HK-2 (cell line): Measurements from ENCODE around the gene ADORA3.

Experiments used
- DNase-seq: peaks from one replicate; pipeline ENCODE4 v3.0.0-alpha.2; 2018; ENCODE audit not compliant: unreplicated experiment

ADORA3 gene

DNA sequence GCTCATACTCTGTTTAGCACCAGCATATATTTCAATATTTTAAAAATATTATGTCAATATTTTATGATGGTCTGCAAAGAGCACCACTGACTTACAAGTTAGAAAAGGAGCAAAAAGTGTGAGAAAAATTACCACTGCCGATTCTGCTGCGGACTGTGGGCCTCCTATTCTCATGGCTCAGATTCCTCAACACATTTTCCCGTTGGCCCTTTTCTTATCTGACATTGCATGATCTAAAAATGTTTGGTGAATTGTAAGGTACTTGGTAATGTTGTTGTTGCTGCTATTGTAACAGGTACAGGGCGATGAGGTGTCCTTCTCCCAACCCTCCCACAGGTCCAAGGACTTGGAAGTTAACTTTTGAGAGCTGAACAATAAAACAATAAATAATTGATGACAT is 28.9 kb downstream of the ADORA3 start:
- no peak for DNase-seq

DNA sequence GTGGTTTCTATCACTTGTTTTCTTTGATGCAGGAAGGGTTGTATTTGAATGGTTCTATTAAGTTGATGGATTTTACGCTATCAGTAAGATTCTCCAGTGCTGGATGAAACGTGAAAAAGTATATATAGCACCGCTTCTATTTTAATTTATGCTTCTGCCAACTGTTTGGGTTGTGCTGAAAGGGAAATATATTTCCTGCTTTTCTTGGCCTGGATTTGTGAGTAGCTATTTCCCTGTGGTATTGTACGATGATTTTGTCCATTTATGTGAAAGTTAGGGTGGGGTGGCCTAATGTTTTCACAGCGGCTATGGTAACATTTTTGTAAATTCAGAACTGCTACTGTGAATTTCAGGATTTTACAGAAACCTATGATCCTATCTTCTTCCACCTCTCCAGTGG is 29.3 kb downstream of the ADORA3 start:
- DNase-seq, result no peak

DNA sequence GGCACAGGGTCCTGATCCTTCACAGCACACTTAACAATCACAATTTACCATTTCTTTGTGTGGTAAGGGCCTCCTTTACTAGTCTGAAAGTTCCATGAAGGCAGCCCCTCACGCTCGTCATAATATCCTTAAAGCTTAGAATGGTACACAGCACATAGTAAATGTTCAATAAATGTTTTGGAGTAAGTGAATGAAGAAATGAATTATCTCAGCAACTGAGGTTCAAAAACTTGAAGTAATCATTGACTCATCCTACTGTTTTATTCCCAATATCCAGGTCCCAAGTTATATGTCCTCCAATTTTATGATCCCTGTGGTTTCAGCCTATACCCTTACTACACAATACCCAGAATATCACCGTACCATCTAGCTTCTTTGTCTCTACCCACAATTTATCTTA is 31.9 kb downstream of the ADORA3 start:
- no peak for DNase-seq

DNA sequence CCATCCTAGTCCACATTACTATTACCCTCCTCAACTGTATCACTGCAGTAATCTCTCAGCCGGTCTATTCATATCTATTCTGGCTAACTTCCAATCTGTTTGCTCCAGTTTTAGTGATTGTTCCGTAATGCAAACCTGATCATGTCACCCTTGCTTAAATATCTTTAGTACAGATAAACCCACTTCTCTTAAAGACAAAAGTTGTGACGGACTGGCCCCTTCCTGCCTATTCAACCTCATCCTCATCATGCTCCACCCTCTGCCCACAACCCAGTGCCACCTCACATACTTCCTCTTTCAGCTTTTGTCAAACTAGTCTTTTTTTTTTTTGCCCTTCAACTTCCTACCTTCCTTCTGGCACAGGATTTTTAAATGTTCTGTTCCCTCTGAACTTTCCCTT is 32.4 kb downstream of the ADORA3 start:
- no peak for DNase-seq

DNA sequence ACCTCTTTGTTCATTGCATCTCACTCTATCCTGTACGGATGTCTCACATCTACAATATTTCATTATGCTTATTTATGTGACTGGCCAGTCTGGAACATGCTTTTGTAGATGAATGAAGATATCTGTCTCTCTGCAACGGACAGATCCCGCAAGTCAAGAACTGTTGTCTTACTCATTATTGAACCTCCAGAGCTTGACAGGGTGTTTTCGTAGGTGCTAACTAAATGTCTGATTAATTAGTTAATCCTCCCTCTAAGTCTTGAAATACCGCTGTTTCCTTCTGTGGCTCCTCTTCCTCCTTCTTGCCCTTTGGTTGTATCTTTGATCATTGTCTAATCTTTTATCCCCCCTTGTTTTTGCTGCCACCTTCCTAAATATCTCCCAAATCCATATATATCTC is 32.8 kb downstream of the ADORA3 start:
- no peak for DNase-seq

DNA sequence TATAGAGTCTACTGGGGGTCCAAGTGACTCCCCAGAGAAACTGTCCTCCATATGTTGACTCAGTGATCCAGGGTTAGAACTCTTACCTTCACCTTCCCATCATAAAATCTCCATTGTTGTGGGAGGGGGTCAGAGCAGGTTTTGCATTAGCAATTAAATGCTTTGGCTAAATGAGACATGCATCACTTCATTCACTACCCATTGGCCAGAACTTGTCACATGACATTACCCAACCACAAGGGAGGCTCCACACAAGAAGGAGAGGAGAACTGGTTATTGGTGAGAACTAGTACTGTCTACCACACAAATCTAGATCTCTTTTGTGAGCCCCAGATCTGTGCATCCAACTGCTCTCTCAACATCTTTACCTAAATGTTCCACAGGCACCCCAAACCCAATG is 33.9 kb downstream of the ADORA3 start:
- no peak for DNase-seq

DNA sequence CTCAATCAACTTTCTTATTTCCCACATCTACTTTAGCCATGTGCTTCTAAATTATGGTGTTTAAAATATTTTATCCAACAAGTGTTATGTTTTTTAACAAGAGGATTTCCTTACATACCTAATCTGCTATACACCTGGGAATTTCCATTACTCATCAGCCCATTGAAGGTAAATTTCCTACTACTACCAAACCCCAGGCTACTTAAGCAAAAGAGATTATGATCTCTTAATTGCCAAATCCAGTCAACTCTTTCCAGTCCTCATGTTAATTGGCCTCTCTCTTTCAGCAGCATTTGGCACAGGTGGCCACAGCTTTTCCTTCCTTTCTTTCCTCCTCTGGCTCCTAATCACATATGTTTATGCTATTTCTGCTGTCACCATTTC is 34.7 kb downstream of the ADORA3 start:
- DNase-seq, result no peak

DNA sequence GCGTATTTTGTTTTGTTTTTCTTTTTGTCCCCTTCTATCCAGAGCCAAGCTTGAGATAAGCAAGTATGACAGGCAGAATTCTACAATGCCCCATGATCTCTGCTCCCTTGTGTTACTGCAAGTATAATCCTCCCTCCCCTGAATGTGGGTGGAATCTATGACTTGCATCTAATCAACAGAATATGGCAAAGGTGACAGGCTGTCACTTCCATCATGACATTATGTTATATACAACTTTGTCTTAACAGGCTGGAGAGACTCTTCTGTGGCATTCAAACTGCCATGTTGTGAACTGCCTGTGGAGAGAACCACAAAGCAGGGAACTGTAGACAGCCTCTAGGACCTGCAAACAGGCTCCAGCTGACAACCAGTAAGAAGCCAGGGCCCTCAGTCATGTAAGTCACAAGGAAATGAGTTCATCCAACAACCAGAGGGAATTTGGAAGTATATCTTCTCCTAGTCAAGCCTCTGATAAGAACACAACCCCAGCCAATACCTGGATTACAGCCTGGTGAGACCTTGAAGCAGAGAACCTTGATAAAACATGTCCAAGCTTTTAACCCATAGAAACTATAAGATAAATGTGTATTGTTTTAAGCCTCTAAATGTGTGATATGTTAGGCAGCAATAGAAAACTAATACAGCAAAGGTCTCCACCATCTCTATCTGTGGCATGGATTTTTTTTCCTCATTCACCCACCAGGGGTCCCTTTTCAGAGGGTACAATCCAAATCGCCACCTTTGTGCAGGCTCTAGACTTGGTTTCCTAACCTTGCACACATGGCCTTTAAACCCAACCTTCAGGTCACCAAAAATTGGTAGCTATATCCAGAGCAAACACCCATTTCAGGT is 35.3 kb downstream of the ADORA3 start:
- no peak for DNase-seq

DNA sequence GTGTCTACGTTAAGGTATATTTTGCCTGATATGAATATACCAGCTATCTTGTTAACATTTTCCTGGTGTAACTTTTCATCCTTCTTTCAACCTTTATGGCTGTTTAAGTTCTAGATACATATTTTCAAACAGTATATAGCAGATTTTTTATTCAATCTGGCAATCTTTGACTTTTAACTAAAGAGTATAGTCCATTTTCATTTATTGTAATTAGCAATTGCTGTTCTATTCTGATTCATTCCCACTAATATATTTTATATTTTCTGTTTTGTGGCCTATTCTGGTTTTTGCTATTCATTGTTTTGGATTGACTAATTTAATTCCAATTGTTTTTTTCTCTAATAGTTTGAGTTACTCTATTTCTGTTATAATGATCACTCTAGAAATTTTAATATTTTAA is 37.0 kb downstream of the ADORA3 start:
- DNase-seq, result no peak

DNA sequence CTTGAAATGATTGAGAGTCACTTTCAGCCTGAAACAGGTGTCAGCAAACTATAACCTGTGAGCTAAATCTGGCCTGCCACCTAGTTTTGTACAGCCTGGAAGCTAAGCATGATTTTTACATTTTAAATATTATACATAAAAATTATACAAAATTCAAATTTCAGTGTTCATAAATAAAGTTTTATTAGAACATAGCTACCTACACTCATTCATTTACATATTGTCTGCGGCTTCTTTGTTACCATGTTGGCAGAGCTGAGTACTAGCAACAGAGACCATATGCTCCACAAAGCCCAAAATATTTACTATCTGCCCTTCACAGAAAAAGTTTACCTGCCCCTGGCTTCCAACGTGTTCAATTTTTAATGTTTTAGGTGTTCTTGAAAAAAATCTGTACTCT is 37.7 kb downstream of the ADORA3 start:
- DNase-seq, result no peak

DNA sequence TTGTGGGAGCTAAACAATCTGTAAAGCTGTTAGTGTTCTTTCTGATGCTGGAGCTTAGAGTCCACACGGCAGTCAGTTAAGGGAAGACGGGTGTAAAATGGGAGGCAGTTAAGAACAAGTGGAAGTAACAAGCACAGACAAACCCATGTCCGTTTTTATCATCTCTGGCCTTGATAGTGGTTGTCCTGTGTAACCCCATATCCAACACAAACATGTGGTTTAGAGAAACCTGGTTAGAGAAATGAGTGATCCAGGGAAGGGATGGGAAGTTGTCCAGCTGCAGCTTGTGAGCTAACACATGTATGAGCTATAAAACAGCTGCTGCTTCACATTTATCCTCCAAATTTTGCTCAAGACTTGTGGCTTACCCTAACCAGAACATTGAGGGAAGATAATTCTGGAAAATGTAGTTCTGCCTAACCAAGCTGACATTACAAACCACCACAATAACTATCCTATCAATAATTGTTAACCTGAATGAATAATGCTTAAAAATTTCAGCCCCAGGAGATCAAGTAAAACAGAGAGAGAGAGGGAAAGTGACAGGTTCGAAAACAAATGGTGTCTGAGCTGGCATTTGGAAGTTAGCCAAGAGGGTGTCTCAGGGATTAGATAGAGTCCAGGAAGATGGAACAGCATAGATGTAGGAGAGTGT is 40.3 kb downstream of the ADORA3 start:
- peak; percentile 54 for DNase-seq

DNA sequence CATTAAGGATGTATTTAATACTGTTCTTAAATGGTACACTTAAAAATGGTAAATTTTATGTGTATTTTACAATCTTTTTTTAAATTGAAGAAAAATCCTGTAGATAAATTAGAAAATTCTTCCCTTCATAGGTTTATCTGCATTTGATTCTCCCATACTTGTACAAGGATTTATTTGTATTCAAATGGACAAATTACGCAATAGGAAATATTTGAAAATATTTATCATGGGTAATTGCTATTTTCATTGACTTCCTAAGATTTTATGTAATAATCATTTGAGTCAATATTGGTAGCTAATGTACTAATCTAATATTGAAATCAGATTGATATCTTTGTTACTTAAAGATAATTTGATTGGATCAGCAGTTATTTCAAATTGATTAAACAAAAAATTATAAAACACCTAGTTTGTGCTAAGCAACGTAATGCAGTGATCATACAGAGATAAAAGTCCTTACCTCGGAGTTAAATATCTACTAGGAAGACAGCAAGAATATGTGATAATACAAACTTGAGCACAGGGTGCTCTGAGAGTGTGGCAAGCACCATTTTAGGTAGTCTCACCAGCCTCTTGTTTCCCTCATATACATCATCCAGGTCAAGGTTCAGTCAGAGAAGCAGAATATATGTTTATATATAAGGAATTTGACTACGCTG is 40.9 kb downstream of the ADORA3 start:
- no peak for DNase-seq

DNA sequence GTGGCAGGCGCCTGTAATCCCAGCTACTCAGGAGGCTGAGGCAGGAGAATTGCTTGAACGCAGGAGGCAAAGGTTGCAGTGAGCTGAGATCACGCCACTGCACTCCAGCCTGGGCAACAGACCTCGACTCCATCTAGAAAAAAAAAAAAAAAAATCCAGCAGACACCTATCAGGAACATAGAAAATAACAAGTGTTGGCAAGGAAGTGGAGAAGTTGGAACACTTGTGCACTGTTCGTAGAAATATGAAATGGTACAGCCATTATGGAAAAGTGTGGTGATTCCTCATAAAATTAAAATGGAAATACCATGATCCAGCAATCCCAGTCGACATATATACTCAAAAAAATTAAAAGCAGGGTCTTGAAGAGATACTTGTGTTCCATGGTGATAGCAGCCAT is 41.7 kb downstream of the ADORA3 start:
- no peak for DNase-seq

DNA sequence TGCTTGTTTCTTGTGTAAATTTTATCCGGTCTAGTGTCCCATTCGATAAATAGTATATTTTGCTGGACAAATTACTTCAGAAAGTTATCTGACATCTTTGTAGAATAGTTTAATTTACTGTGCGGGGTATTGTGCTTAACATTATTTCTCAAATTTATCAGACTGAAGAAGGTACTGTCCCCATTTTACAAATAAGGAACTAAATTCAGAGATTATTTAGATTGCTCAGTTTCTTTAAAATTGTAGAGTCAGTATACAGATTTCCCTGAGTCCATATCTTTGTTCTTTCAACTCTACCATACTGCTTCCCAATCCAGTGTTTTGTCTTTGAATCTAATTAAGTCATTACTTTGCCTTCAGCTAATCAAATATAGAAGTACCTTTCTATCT is 47.8 kb downstream of the ADORA3 start:
- no peak for DNase-seq

DNA sequence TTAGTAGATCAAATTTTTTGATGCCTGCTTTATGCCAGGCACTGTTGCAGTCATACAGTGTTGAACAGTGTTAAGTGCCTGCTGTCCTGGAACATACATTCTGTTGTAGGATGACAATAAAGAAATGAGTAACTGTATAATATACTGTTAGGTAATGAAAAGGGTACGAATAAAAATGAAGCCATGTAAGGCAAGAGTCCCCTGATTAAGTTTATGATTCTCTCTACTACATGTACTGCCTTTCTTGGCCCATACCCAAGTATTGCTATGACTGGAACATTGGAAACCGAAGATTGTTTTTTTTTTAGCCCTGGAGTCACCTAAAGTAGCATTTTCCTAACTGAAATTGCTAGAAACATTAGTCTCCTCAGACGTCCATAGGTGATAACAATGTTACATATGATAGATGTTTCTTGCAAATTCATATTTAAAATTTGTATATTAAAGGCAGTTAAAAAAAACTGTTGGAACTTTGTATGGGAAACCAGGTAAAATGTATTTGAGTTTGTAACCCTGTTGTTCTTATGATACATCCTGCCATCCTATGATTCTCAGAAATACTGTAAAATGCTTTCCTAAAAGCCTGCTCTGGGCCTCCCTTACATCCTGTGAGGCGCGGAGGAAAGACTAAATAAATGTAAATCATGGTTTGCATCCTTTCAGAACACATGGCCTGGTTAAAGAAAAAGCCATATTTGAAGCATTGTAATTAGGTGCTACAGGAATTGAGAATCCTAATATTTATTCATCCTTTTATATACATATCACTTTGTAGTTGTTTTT is 48.4 kb downstream of the ADORA3 start:
- no peak for DNase-seq

DNA sequence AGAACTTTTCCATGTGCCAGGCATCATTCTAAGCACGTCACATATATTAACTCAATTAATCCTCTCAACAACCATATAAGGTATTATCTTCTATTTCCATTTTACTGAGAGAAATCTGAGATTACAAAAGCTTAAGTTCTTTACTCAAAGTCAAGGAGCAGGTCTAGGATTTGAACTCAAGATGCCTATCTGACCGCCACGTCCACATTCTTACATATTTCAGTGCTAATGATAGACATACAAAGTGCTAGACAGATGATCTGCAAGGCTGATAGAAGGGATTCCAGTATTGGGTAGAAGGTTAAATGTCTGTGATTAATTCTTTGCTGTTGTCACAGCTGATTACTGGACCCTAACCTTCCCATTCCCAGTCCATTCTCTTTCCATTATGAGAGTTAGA is 49.7 kb downstream of the ADORA3 start:
- DNase-seq, result no peak

DNA sequence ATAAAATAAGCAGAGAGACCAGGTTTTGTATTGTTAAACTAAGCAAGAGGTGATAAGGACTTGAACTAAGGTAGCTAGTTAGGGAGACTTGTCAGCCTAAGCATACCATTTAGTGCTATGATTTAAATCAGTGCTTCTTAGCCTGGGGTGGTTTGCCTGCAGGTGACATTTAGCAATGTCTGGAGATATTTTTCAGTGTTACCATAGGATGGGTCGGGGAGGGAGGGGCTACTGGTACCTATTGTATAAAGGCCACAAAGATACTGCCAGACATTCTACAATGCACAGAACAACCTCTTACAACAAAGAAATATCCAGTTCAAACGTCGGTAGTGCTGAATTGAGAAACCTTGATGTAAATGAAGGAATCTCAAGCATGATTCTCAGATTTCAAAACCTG is 50.9 kb downstream of the ADORA3 start:
- DNase-seq, result no peak

DNA sequence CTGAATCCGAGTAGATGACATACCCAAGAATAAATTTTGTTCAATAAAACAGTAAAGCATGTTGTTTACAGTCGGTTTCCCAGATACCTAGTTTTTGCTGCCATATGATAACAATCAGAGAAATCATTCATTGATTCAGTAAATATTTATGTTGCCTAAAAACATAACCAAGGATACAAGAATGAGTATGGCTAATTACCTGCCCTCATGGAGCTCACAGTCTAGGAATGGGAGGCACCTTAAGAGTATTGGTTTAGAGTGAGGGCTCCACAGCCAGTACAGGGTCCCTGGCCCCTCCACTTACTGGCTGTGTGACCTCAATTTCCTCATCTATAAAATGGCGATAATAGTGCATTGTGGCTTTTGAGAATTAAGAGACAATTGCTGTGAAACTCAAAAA is 53.2 kb downstream of the ADORA3 start:
- DNase-seq, result no peak

DNA sequence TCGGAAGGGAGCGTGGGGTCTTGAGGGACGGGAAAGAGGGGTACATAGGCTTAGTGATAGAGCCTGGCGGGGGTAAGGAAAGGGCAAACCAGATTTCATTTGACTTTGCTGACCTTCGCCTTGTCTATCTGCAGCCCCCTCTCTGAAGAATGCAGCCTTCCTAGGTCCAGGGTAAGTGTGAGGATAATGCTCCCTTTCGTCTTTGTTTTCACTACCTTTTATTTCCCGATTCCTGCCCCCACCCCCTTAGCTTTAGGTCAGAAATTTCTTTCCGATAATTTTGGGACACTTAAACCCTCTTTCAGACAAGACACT is 53.8 kb downstream of the ADORA3 start:
- DNase-seq, result no peak
